GM23338 (cell line): ENCODE measurements around the gene WFDC8. TPM values are rescaled to one million over a fixed set of nuclear protein-coding genes. Genes with fewer than 3 reads are reported as not detected.

ENCODE experiments used
- ATAC-seq: fragments of 200-7000 bp; cut with Tn5 transposase; 3 replicates; pipeline ENCODE4 v1.9.1; 2020
- DNase-seq: peaks from one replicate; pipeline ENCODE4 v3.0.0-alpha.2; 2015; ENCODE audit warnings: low spot score
- H2AFZ ChIP-seq: fragments of 200-600 bp; sonication (generic); 2 replicates; pipeline ENCODE4 v1.8.0; 2016; ENCODE audit warnings: antibody characterized with exemption, mild to moderate bottlenecking, moderate library complexity
- H3F3A ChIP-seq: fragments of 200-600 bp; sonication (generic); replicated peaks from 2 replicates; pipeline ENCODE4 v1.8.0; 2017; ENCODE audit warnings: antibody characterized with exemption, mixed run types, low read depth
- H3K27ac ChIP-seq: fragments of 200-600 bp; sonication (generic); 2 replicates; pipeline ENCODE4 v1.6.1; 2016; ENCODE audit warnings: low read depth
- H3K27me3 ChIP-seq: fragments of 200-600 bp; sonication (generic); 2 replicates; pipeline ENCODE4 v1.8.0; 2016; ENCODE audit warnings: mild to moderate bottlenecking, mixed run types, moderate library complexity; ENCODE audit not compliant: insufficient read depth
- H3K36me3 ChIP-seq: fragments of 200-600 bp; sonication (generic); 2 replicates; pipeline ENCODE4 v1.8.0; 2016; ENCODE audit warnings: mild to moderate bottlenecking; ENCODE audit not compliant: insufficient read depth
- H3K4me1 ChIP-seq: fragments of 200-600 bp; sonication (generic); 2 replicates; pipeline ENCODE4 v1.8.0; 2016; ENCODE audit warnings: mild to moderate bottlenecking, moderate library complexity; ENCODE audit not compliant: insufficient read depth
- H3K4me2 ChIP-seq: fragments of 200-600 bp; sonication (generic); 2 replicates; pipeline ENCODE4 v1.7.1; 2017; ENCODE audit warnings: mixed run types
- H3K4me3 ChIP-seq: fragments of 200-600 bp; sonication (generic); 2 replicates; pipeline ENCODE4 v1.6.1; 2016; ENCODE audit warnings: mixed run types
- H3K79me2 ChIP-seq: fragments of 200-600 bp; sonication (generic); replicated peaks from 2 replicates; pipeline ENCODE4 v1.8.0; 2017; ENCODE audit warnings: mild to moderate bottlenecking; ENCODE audit not compliant: insufficient read depth
- H3K9me2 ChIP-seq: fragments of 200-600 bp; sonication (generic); 2 replicates; pipeline ENCODE4 v1.8.0; 2017; ENCODE audit not compliant: insufficient read depth
- H4K20me1 ChIP-seq: fragments of 200-600 bp; sonication (generic); replicated peaks from 2 replicates; pipeline ENCODE4 v1.8.0; 2017; ENCODE audit warnings: mild to moderate bottlenecking; ENCODE audit not compliant: insufficient read depth
- H3K27ac Mint-ChIP-seq: 2 replicates; pipeline ENCODE4 v1.8.0; 2020; ENCODE audit warnings: inconsistent platforms, mild to moderate bottlenecking, moderate library complexity, mixed read lengths
- H3K27me3 Mint-ChIP-seq: 3 replicates; pipeline ENCODE4 v1.8.0; 2022; ENCODE audit warnings: low read depth, mild to moderate bottlenecking, moderate library complexity, mixed read lengths, inconsistent platforms; ENCODE audit not compliant: insufficient read depth, poor library complexity
- H3K36me3 Mint-ChIP-seq: 3 replicates; pipeline ENCODE4 v1.8.0; 2021; ENCODE audit warnings: low read depth, mild to moderate bottlenecking, inconsistent platforms, moderate library complexity, mixed read lengths
- H3K4me1 Mint-ChIP-seq: 3 replicates; pipeline ENCODE4 v1.8.0; 2020; ENCODE audit warnings: mild to moderate bottlenecking, inconsistent platforms, mixed read lengths
- H3K4me3 Mint-ChIP-seq: 3 replicates; pipeline ENCODE4 v1.8.0; 2021; ENCODE audit warnings: moderate library complexity, mild to moderate bottlenecking, inconsistent platforms, mixed read lengths
- H3K9me3 Mint-ChIP-seq: 3 replicates; pipeline ENCODE4 v1.8.0; 2020; ENCODE audit warnings: moderate library complexity, mild to moderate bottlenecking, inconsistent platforms, mixed read lengths
- CREB1 ChIP-seq: fragments of 250-450 bp; sonication (Bioruptor Pico); IDR thresholded peaks from 2 replicates; pipeline ENCODE4 v1.5.0; 2020; ENCODE audit warnings: low read depth, mild to moderate bottlenecking, moderate library complexity
- CTCF ChIP-seq, 2 experiments: fragments of 200-600 bp in 1 of 2; sonication (generic) in 1 of 2; conservative IDR thresholded peaks; 2 replicates each; pipeline versions ENCODE4 v1.5.1 to v1.6.1; 2016 to 2017; ENCODE audit warnings: antibody characterized with exemption in 2 of 2, low read depth in 2 of 2, mild to moderate bottlenecking in 2 of 2, moderate library complexity in 1 of 2
- EZH2 ChIP-seq: fragments of 200-600 bp; sonication (generic); IDR thresholded peaks from one replicate; pipeline ENCODE4 v1.8.0; 2017; ENCODE audit warnings: antibody characterized with exemption, mild to moderate bottlenecking, low read depth; ENCODE audit not compliant: unreplicated experiment
- JUNB ChIP-seq: IDR thresholded peaks from one replicate; pipeline ENCODE4 v1.6.1; 2016; ENCODE audit warnings: antibody characterized with exemption; ENCODE audit not compliant: unreplicated experiment
- NANOG ChIP-seq: IDR thresholded peaks from 2 replicates; pipeline ENCODE4 v1.6.1; 2016; ENCODE audit warnings: antibody characterized with exemption, borderline replicate concordance
- POLR2AphosphoS5 ChIP-seq: IDR thresholded peaks from 2 replicates; pipeline ENCODE4 v1.6.1; 2016; ENCODE audit warnings: antibody characterized with exemption, low read depth
- STAT1 ChIP-seq: IDR thresholded peaks from one replicate; pipeline ENCODE4 v1.6.1; 2016; ENCODE audit warnings: antibody characterized with exemption; ENCODE audit not compliant: unreplicated experiment
- ZNF114 ChIP-seq: fragments of 250-450 bp; sonication (Bioruptor Pico); IDR thresholded peaks from 2 replicates; pipeline ENCODE4 v1.5.0; 2020; ENCODE audit warnings: mild to moderate bottlenecking, moderate library complexity
- ZNF331 ChIP-seq: fragments of 250-450 bp; sonication (Bioruptor Pico); IDR thresholded peaks from 2 replicates; pipeline ENCODE4 v1.5.0; 2020; ENCODE audit warnings: low read depth, mild to moderate bottlenecking, moderate library complexity
- ZNF462 ChIP-seq: fragments of 250-450 bp; sonication (Bioruptor Pico); IDR thresholded peaks from 2 replicates; pipeline ENCODE4 v1.5.0; 2020; ENCODE audit warnings: mild to moderate bottlenecking, moderate library complexity
- polyA plus RNA-seq: library from polyadenylated mRNA; unstranded; fragments of >200 nt; fragmentation: Nextera tagmentation; extraction: Ambion mirVana; gene quantifications from 2 replicates; pipeline ENCODE4 v1.2.1, GENCODE V29; 2016
- total RNA-seq: library from RNA; depleted of rRNA; stranded (reverse); fragments of >200 nt; shearing (Covaris generic); gene quantifications from 2 replicates; pipeline ENCODE4 v1.2.3, GENCODE V29; 2014

The WFDC8 gene
- total and polyA plus RNA-seq, 2 experiments from 2014 or later, result 0.23 TPM; not detected in 1

- Mint-ChIP-seq H3K4me3 (no peak overlapping the region), H3K36me3 (no peaks in the 10 kb centered on the region), H3K9me3 (no peaks in the 10 kb centered on the region), H3K27ac (peak overlapping the region; percentile 45; the same call in 1 of the 2 replicates), H3K27me3 (no peaks in the 10 kb centered on the region), H3K4me1 (peaks cover 25% of the 10 kb centered on the region)
- Histone ChIP-seq H2AFZ (peak overlapping the region; percentile 80), H3K27ac (no peak overlapping the region), H4K20me1 (no peaks in the 10 kb centered on the region), H3K79me2 (no peaks in the 10 kb centered on the region), H3F3A (no peaks in the 10 kb centered on the region), H3K9me2 (no peaks in the 10 kb centered on the region), H3K4me2 (no peak overlapping the region), H3K36me3 (no peaks in the 10 kb centered on the region), H3K4me3 (no peak overlapping the region), H3K4me1 (peaks cover 34% of the 10 kb centered on the region), H3K27me3 (no peaks in the 10 kb centered on the region)
- ATAC-seq (no peak), DNase-seq (no peak)
- TF ChIP-seq CREB1 (CRISPR knock-in tag) (no peak), STAT1 (no peak), JUNB (no peak), POLR2AphosphoS5 (no peak), EZH2 (no peak), NANOG (no peak)
These were observed 2.6 kb upstream of the WFDC8 start for GRCh38 chr20:45581702-45582101.

GRCh38 chr20:45578231-45578630 is 853 bp downstream of the WFDC8 start:
- no peaks in the 10 kb centered on the region for H3K27me3 ChIP-seq
- Mint-ChIP-seq H3K4me3 (no peak overlapping the region), H3K27me3 (peaks cover 2% of the 10 kb centered on the region), H3K4me1 (peaks cover 38% of the 10 kb centered on the region), H3K27ac (no peak overlapping the region), H3K9me3 (no peaks in the 10 kb centered on the region), H3K36me3 (no peaks in the 10 kb centered on the region)
- H3K36me3 ChIP-seq, result no peaks in the 10 kb centered on the region
- no peaks in the 10 kb centered on the region for H3K9me2 ChIP-seq
- no peaks in the 10 kb centered on the region for H3F3A ChIP-seq
- DNase-seq (peak; percentile 39), ATAC-seq (peak; percentile 68)
- H3K4me1 ChIP-seq, result peaks cover 33% of the 10 kb centered on the region
- H3K4me3 ChIP-seq, result no peak overlapping the region
- peak overlapping the region; percentile 73 for H3K27ac ChIP-seq
- no peaks in the 10 kb centered on the region for H3K79me2 ChIP-seq
- no peak overlapping the region for H3K4me2 ChIP-seq
- TF ChIP-seq ZNF114 (no peak), POLR2AphosphoS5 (no peak), CTCF (conservative IDR thresholded peaks at IDR 0.05; ENCODE audit: low read depth in 2 of 2) (no peak), ZNF462 (peak; percentile 81; the same call in 1 of the 2 replicates), CREB1 (CRISPR knock-in tag) (no peak), ZNF331 (CRISPR knock-in tag) (no peak), STAT1 (no peak)
- peak overlapping the region; percentile 4; the same call in 1 of the 2 replicates for H2AFZ ChIP-seq
- H4K20me1 ChIP-seq, result no peaks in the 10 kb centered on the region
